22Rv1 (cell line): ENCODE measurements around the gene CHID1.

Source experiments
- H3K27ac ChIP-seq: fragments of 450-650 bp; 2 replicates; pipeline ENCODE4 v1.5.1; 2017
- CTCF ChIP-seq: fragments of 450-650 bp; IDR thresholded peaks from 2 replicates; pipeline ENCODE4 v1.5.1; 2017; ENCODE audit warnings: mild to moderate bottlenecking
- ZFX ChIP-seq: fragments of 450-650 bp; IDR thresholded peaks from 2 replicates; pipeline ENCODE4 v1.6.1; 2017; ENCODE audit warnings: antibody characterized with exemption, borderline replicate concordance

CHID1 gene

DNA sequence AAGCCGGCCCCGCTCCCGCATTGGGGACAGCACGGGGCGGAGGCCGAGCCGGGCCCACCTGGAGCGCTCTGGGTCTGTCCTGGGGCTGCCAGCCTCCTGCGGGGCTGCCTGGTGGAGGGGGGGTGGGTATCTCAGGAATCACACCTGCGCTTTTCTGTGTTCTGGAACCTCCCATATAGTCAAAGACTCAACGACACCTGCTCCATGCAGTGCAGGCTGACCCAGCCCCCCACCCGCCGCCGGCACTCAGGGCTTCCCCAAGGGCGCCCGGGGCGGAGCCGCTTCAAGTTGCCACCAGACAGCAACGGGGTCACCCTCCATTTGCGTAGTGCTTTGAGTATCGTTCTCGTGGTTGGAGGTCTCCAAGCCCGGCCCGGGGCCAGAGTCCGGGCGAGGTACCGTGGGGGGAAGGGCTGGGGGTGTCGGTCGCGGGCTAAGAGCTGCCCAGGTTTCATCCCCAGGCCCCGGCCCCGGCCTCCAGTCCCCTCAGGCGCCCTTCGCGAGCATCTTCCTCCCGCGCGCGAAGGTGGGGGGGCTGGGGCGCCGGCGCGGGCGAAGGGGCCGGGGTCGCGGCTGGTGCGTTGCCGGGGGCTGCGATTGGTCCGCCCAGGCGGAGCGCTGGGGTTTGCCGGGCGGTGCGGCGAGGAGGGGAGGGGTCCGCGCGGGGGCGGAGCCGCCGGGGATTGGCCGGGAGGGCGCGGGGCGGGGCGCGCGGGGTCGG is 61.3 kb downstream of the CHID1 start:
- TF ChIP-seq ZFX (no peak), CTCF (no peak)
- no peak overlapping the region for H3K27ac ChIP-seq

DNA sequence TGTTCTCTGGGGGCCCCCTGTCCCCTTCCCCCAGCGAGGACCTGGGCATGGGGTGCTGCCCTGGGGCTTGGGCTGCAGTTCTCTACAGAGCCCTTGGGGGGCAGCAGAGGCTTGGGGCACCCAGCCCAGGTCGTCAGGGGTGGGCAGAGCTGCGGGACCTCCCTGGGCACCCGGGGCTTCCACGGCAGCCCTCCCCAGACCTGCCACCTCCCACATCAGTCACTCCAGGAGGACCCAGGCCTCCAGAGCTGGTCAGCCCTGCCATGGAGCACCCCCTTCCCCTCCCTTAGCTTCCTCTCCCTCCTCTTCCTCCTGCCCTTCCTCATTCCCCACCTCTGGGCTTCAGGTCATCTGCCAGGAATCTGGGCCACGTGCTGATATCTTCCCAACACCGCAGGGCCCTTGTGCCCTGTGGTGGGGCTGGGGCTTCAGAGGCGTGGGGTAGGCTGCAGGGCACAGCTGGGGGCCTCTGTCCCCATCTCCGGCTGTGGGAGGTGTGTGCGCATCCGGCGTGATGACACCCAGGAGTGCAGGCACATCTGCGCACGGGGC is 62.2 kb downstream of the CHID1 start:
- no peak overlapping the region for H3K27ac ChIP-seq
- peak; percentile 78 for TF ChIP-seq CTCF
- TF ChIP-seq ZFX = no peak

- H3K27ac ChIP-seq = no peak overlapping the region
- TF ChIP-seq CTCF = no peak
- no peak for TF ChIP-seq ZFX
Observed at GRCh38 chr11:847876-848275, 62.7 kb downstream of the CHID1 start.

DNA sequence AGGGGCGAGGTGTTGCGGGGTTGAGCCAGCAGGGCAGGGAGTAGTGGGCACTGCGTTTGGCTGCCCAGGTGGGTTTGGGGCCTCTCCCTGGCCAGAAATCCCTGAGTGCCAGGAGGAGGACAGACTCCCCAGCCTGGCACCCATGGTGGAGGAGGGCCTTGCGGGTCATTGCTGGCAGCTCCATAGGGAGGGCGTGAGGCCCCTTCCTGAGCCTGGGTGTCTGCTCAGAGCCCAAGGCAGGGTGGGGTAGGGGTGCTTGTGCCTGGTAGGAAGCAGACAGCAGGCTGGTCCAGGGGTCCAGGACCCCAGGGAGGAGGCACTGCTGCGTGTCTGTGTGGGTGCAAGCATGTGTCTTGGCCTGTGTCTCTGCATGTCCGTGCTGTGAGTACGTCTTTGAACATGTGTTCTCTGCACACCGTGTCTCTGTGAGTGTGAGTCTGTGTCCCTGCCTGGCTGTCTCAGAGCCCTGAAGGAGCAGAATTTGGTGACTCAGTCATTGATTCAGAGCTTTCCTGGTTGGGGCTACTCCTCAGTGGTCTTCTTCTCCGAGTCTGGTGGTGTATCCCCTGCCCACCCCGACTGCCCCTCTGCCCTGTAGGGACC is 64.0 kb downstream of the CHID1 start:
- TF ChIP-seq ZFX (no peak), CTCF (no peak)
- no peak overlapping the region for H3K27ac ChIP-seq

DNA sequence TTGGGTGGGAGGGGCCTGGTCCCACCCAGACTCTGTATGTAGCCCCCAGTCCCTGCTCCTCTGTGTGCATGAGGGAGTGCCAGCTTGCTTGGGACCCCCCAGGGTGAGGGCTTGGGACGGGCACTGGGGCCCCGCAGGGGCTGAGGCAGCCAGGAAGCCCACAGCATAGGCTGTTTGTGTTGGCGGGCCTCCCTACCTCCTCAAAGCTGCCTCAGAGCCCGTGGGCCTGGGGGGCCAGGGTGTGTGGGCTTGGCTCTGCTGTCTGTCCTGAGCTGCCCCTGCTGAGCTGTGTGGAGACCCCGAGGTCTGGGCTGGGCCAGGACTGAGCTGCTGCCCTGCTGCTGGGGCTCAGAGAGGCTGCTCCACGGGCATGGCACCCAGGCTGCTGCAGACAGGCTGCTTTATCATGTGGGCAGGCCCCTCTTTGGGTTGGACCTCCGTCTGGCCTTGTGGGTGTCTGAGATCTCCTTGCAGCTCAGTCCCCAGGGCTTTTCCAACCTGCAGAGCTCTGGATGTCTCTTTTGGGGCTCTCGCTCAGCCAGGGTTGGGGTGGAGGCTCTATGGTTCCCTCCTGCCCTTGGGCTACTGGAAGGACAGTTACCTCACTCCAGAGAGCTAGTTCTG is 64.6 kb downstream of the CHID1 start:
- TF ChIP-seq ZFX = no peak
- H3K27ac ChIP-seq = no peak overlapping the region

DNA sequence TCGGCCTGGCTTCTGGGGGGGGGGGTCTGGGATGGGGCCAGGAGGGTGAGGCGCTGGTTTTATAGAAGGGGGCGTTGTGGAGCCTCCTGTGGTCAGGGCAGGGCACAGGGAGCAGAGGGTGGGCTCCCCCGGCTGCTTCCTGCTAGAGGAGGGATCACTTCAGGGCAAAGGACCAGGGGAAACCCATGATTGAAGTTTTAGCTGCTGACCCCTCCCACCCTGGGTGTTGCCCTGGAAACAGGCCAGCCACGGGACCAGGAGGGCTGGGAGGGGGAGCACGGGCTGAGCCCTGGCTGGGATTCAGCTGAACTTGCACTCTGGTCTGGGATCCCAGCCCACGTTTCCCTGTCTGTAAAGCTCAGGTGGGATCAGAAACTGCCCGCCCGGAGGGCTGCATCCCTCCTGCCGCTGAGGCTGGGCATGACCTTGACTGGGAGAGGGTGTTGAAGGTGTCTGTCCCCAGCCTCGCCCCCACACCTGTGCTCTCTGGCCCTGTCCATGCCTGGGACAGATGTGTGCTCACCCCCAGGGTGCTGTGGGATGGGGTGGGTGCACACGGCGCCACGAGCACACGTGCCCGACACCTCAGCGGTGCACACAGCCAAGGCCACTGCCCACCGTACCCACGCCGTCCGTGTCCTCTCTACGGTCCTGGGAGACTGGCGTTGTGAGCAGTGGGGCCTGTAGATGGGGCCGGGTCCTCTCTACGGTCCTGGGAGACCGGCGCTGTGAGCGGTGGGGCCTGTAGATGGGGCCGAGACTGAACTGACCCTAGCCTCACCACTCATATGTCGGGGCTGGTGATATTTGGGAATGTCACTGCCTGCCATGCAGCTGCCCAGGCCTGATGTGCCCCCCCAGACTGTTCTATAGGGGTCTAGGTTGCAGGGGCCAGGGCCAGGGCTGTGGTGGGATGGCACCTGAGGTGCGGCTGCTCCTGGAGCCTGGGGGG is 65.6 kb downstream of the CHID1 start:
- peak overlapping the region; percentile 82 for H3K27ac ChIP-seq
- TF ChIP-seq CTCF (no peak), ZFX (no peak)
